Measurements from ENCODE around the gene LNPEP. TPM values are rescaled to one million over a fixed set of nuclear protein-coding genes. Genes with fewer than 3 reads are reported as not detected.

The LNPEP gene
- total RNA-seq, 1 donor from 2014 or later = 36.3 TPM

- no peak overlapping the region for H3K9ac ChIP-seq (ENCODE audit: low read length)
- no peaks in the 10 kb centered on the region for H3K9me3 ChIP-seq (ENCODE audit: insufficient read depth, low read depth, low read length)
- no peak for TF ChIP-seq CTCF (IDR thresholded peaks at IDR 0.05; ENCODE audit: insufficient read depth, low read depth, low read length)
- no peak for TF ChIP-seq EZH2 (IDR thresholded peaks at IDR 0.05; ENCODE audit: insufficient read depth, low read length)
- H3K9me3 Mint-ChIP-seq (ENCODE audit: unreplicated experiment) = peaks cover 3% of the 10 kb centered on the region
- no peak overlapping the region for H2AFZ ChIP-seq (ENCODE audit: low read depth, low read length)
- no peaks in the 10 kb centered on the region for H3K4me1 ChIP-seq (ENCODE audit: insufficient read depth, low read length)
- DNase-seq (ENCODE audit: low read depth) = no peak
- no peak overlapping the region for H3K27ac ChIP-seq (ENCODE audit: low read depth, low read length)
- H3K27me3 Mint-ChIP-seq (ENCODE audit: low read depth, unreplicated experiment) = peaks cover 4% of the 10 kb centered on the region
- H3K4me2 ChIP-seq (ENCODE audit: low read length) = no peak overlapping the region
- no peaks in the 10 kb centered on the region for H3K79me2 ChIP-seq (ENCODE audit: insufficient read depth, low read length)
- no peak overlapping the region for H3K27ac Mint-ChIP-seq (ENCODE audit: unreplicated experiment)
- no peak overlapping the region for H3K4me3 ChIP-seq (ENCODE audit: insufficient read depth, low read depth, low read length)
- no peak overlapping the region for H3K4me3 Mint-ChIP-seq (ENCODE audit: unreplicated experiment)
- H3K36me3 Mint-ChIP-seq (ENCODE audit: low read depth, unreplicated experiment) = no peaks in the 10 kb centered on the region
- H3K4me1 Mint-ChIP-seq (ENCODE audit: low read depth, unreplicated experiment) = peaks cover 2% of the 10 kb centered on the region
- no peaks in the 10 kb centered on the region for H4K20me1 ChIP-seq (ENCODE audit: insufficient read depth, low read length)
- FAIRE-seq = no peak
- no peaks in the 10 kb centered on the region for H3K36me3 ChIP-seq (ENCODE audit: insufficient read depth, low read length)
- no peaks in the 10 kb centered on the region for H3K27me3 ChIP-seq (ENCODE audit: insufficient read depth, low read length)
Observed at GRCh38 chr5:97071993-97072392, 136.1 kb downstream of the LNPEP start.

- Mint-ChIP-seq H3K27ac (ENCODE audit: unreplicated experiment) (no peak overlapping the region), H3K4me1 (ENCODE audit: low read depth, unreplicated experiment) (peaks cover 2% of the 10 kb centered on the region), H3K36me3 (ENCODE audit: low read depth, unreplicated experiment) (no peaks in the 10 kb centered on the region), H3K27me3 (ENCODE audit: low read depth, unreplicated experiment) (peaks cover 4% of the 10 kb centered on the region), H3K9me3 (ENCODE audit: unreplicated experiment) (peaks cover 3% of the 10 kb centered on the region), H3K4me3 (ENCODE audit: unreplicated experiment) (no peak overlapping the region)
- no peak for FAIRE-seq
- no peaks in the 10 kb centered on the region for H3K27me3 ChIP-seq (ENCODE audit: insufficient read depth, low read length)
- H4K20me1 ChIP-seq (ENCODE audit: insufficient read depth, low read length) = no peaks in the 10 kb centered on the region
- DNase-seq (ENCODE audit: low read depth) = no peak
- no peaks in the 10 kb centered on the region for H3K4me1 ChIP-seq (ENCODE audit: insufficient read depth, low read length)
- H3K4me3 ChIP-seq (ENCODE audit: insufficient read depth, low read depth, low read length) = no peak overlapping the region
- H3K27ac ChIP-seq (ENCODE audit: low read depth, low read length) = no peak overlapping the region
- no peaks in the 10 kb centered on the region for H3K9me3 ChIP-seq (ENCODE audit: insufficient read depth, low read depth, low read length)
- H3K9ac ChIP-seq (ENCODE audit: low read length) = no peak overlapping the region
- no peaks in the 10 kb centered on the region for H3K36me3 ChIP-seq (ENCODE audit: insufficient read depth, low read length)
- TF ChIP-seq CTCF (IDR thresholded peaks at IDR 0.05; ENCODE audit: insufficient read depth, low read depth, low read length) (no peak), EZH2 (IDR thresholded peaks at IDR 0.05; ENCODE audit: insufficient read depth, low read length) (no peak)
- H3K79me2 ChIP-seq (ENCODE audit: insufficient read depth, low read length) = no peaks in the 10 kb centered on the region
- no peak overlapping the region for H3K4me2 ChIP-seq (ENCODE audit: low read length)
- H2AFZ ChIP-seq (ENCODE audit: low read depth, low read length) = no peak overlapping the region
Observed at GRCh38 chr5:97072696-97073095, 136.8 kb downstream of the LNPEP start.

- Histone ChIP-seq H3K36me3 (ENCODE audit: insufficient read depth, low read length) (no peaks in the 10 kb centered on the region), H3K9me3 (ENCODE audit: insufficient read depth, low read depth, low read length) (no peaks in the 10 kb centered on the region), H3K4me3 (ENCODE audit: insufficient read depth, low read depth, low read length) (no peak overlapping the region), H3K27me3 (ENCODE audit: insufficient read depth, low read length) (no peaks in the 10 kb centered on the region), H4K20me1 (ENCODE audit: insufficient read depth, low read length) (no peaks in the 10 kb centered on the region), H2AFZ (ENCODE audit: low read depth, low read length) (no peak overlapping the region), H3K4me2 (ENCODE audit: low read length) (no peak overlapping the region), H3K9ac (ENCODE audit: low read length) (no peak overlapping the region), H3K79me2 (ENCODE audit: insufficient read depth, low read length) (no peaks in the 10 kb centered on the region), H3K27ac (ENCODE audit: low read depth, low read length) (no peak overlapping the region), H3K4me1 (ENCODE audit: insufficient read depth, low read length) (no peaks in the 10 kb centered on the region)
- DNase-seq (ENCODE audit: low read depth) (no peak), FAIRE-seq (no peak)
- Mint-ChIP-seq H3K9me3 (ENCODE audit: unreplicated experiment) (peaks cover 3% of the 10 kb centered on the region), H3K36me3 (ENCODE audit: low read depth, unreplicated experiment) (no peaks in the 10 kb centered on the region), H3K4me1 (ENCODE audit: low read depth, unreplicated experiment) (peaks cover 2% of the 10 kb centered on the region), H3K27me3 (ENCODE audit: low read depth, unreplicated experiment) (peaks cover 4% of the 10 kb centered on the region), H3K4me3 (ENCODE audit: unreplicated experiment) (no peak overlapping the region), H3K27ac (ENCODE audit: unreplicated experiment) (no peak overlapping the region)
- no peak for TF ChIP-seq CTCF (IDR thresholded peaks at IDR 0.05; ENCODE audit: insufficient read depth, low read depth, low read length)
Observed at GRCh38 chr5:97073420-97073819, 137.5 kb downstream of the LNPEP start.

All from astrocyte (in vitro differentiated cells and primary cell).